GM12864 (cell line): ENCODE measurements around the gene NDUFA9.
A peak's percentile ranks its signal among the peaks of the same experiment; 100 is the strongest.

Source experiments
- DNase-seq: peaks from one replicate; pipeline ENCODE4 v3.0.0-alpha.2; 2011; ENCODE audit warnings: low read depth
- H3K4me3 ChIP-seq: 2 replicates; pipeline ENCODE4 v1.5.1; 2011; ENCODE audit warnings: mild to moderate bottlenecking, low read depth, low read length, control low read depth
- CTCF ChIP-seq: IDR thresholded peaks from 2 replicates; pipeline ENCODE4 v1.5.1; 2011; ENCODE audit warnings: low read depth, mild to moderate bottlenecking, moderate library complexity, low read length, control low read depth, inconsistent platforms; ENCODE audit errors: missing control alignments

NDUFA9 gene

GRCh38 chr12:4648501-4649357 lies at the start of gene NDUFA9, which contains the start of gene AKAP3:
NDUFA9 (plus strand) TSS chr12:4649114; CDS start chr12:4649127, 13 bp downstream.
AKAP3 (minus strand) TSS chr12:4649051; CDS start chr12:4638196, 10,855 bp downstream.
- TF ChIP-seq CTCF: no peak
- DNase-seq: peak; percentile 68
- peak within 1 kb of the TSS; percentile 98 for H3K4me3 ChIP-seq

DNA sequence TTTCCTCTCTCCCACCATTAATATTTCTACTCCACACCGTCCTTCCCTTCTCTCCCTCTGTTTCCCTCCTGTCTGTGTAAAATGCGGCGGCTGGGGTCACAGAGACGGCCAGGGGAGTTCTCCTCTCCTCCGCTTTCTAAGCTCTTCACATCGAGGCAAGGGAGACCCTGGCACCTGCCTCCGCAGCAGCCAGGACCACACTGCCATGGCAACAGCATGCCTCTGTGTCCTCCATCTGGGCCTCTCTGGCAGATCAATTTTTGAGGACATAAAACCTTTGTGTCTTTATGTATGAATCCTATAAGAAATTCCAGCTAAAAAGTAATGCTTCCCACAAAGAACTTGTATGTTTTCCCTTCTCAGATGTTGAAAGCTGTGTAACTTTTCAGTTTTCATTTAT lies 45.5 kb upstream of the NDUFA9 start:
- no peak for TF ChIP-seq CTCF
- no peak overlapping the region for H3K4me3 ChIP-seq
- DNase-seq: no peak

GRCh38 chr12:4603946-4604345 lies 45.0 kb upstream of the NDUFA9 start:
- H3K4me3 ChIP-seq: no peak overlapping the region
- no peak for DNase-seq
- TF ChIP-seq CTCF: no peak

DNA sequence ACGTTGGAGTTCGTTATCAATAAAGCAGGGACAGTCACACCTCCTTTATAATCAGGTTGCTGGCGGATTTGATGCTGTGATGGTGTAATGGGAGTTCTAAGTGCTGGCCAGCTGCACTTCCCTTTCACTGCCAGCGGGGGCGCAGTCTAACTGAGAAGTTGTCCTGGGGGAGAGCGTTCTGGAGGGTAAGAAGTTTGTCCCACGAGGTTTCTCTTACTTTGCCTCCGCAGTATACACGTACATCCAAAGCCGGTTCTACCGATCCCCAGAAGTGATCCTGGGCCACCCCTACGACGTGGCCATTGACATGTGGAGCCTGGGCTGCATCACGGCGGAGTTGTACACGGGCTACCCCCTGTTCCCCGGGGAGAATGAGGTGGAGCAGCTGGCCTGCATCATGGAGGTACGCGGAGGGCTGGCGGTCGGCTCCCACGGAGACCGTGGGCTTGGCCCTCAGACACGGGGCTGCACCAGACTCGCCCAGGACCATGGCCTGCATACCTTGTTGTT lies 44.2 kb upstream of the NDUFA9 start:
- peak; percentile 74 for DNase-seq
- TF ChIP-seq CTCF: peak; percentile 99
- H3K4me3 ChIP-seq: peak overlapping the region; percentile 76

DNA sequence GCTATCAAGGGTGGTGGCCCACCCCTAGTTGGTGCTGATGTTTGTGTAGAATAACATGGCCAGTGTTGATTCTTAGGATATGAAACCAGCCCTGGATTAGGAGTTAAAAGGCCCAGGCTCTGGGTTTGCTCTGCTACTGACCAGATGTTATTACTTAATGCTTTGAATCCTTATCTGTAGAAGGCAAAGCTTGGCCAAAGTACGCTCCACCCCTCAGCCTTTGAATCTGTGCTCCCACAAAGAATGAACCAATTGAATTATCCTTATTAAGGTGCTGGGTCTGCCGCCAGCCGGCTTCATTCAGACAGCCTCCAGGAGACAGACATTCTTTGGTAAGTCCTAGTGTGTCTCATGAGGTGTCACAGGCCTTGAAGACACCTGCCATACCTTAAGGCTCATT lies 41.9 kb upstream of the NDUFA9 start:
- H3K4me3 ChIP-seq: no peak overlapping the region
- no peak for DNase-seq
- no peak for TF ChIP-seq CTCF

GRCh38 chr12:4609071-4609470 lies 39.8 kb upstream of the NDUFA9 start:
- TF ChIP-seq CTCF: no peak
- no peak overlapping the region for H3K4me3 ChIP-seq
- no peak for DNase-seq
